H1 (cell line): ENCODE data around the gene LRRC63.

ENCODE experiments used
- POLR2A ChIP-seq, 2 experiments: IDR thresholded peaks; 1 replicate in 1 of 2; 2 replicates in 1 of 2; pipeline ENCODE4 v1.6.1; 2011; ENCODE audit warnings: low read depth in 2 of 2, low read length in 2 of 2, mild to moderate bottlenecking in 2 of 2; ENCODE audit errors: control extremely low read depth in 1 of 2
- RFX5 ChIP-seq: IDR thresholded peaks from 2 replicates; pipeline ENCODE4 v1.6.1; 2011; ENCODE audit warnings: low read depth, low read length, improper control_type of control experiment, borderline replicate concordance

DNA sequence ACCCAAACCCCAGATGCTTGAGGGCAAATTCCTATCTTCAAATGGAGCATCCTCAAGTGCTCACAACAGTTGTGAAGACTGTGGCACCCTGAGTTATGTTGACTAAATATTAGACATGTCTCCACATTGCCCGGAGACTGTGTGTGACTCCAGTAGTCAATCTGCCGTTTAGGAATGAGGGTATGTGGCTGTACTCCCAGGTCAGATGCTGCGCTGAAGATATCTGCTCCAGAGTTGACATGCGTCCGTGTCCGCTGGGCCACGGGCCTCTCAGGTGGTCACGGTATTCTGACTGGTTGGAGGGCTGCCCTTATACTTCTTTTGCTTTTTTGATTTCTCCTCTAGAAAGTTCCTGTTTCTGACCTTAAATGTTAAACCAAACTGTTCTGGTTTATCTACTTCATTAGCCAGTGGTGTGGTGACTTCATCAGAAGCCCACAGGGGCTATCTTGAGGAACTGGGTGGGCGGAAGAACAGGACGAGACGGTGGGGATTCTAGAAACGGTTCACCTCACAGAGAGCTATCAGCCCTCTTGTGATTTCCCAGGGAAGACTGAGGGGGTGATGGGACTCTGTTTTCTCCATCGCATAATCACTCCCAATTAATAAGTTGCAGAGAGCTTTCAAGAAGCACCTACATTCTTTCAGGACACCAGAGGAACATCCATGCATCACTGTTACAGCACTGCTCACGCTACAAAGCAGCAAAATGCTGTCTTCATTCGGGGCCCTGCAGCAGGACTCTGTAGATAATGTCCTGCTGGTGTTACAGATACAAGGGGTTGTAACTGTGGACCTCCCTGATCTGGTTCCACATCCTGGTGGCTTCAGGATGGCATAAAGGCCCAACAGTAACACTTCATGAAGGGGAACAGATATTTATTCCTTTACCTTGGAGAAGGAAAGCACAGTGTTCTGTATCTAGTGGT lies 28.4 kb upstream of the LRRC63 start:
- no peak for TF ChIP-seq RFX5
- no peak for TF ChIP-seq POLR2A (IDR thresholded peaks at IDR 0.05; ENCODE audit: control extremely low read depth in 1 of 2, low read depth in 2 of 2, low read length in 2 of 2)
